ENCODE measurements around the gene SNAPC5. TPM values are rescaled to one million over a fixed set of nuclear protein-coding genes. Genes with fewer than 3 reads are reported as not detected.
"Not testable (repeated sequence)": the region's sequence is repeated elsewhere in the genome, so short reads cannot be mapped to it uniquely, and the experiment has no call there.

SNAPC5 gene
- total RNA-seq, 1 experiment from 2014 or later = 28.3 TPM

DNA sequence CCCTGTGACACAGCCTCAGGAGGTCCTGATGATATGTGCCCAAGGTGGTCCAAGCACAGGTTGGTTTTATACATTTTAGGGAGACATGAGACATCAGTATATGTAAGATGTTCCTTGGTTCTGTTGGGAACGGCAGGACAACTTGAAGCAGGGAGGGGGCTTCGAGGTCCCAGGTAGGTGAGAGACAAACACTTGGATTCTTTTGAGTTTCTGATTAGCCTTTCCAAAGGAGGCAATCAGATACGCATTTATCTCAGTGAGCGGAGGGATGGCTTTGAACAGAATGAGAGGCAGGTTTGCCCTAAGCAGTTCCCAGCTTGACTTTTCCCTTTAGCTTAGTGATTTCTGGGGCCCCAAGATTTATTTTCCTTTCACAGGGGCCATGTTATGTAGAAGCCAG lies 26.7 kb downstream of the SNAPC5 start:
- intact Hi-C loops (cut with micrococcal nuclease); H3K79me2 ChIP-seq (ENCODE audit: insufficient read depth, low read length); CTCF ChIA-PET; H2AFZ ChIP-seq (ENCODE audit: low read depth, low read length, poor library complexity, severe bottlenecking); H3K27ac ChIP-seq (ENCODE audit: low read depth, low read length); H3K9me2 ChIP-seq (ENCODE audit: insufficient read depth); DNase-seq (ENCODE audit: low read depth, low spot score); H4K20me1 ChIP-seq (ENCODE audit: insufficient read depth); H3K4me2 ChIP-seq (ENCODE audit: low read length); H3K9me3 ChIP-seq (ENCODE audit: control insufficient read depth in 1 of 2, insufficient read depth in 1 of 2, low read depth in 1 of 2, low read length in 2 of 2); RAD21 ChIA-PET (ENCODE audit: low non-redundant PET in 1 of 2, low total read pairs in 2 of 2, uncharacterized antibody in 2 of 2, unreplicated experiment in 2 of 2); H3K9ac ChIP-seq (ENCODE audit: low read length); ATAC-seq; H3K36me3 ChIP-seq (ENCODE audit: control insufficient read depth in 1 of 2, insufficient read depth in 2 of 2, low read length in 2 of 2); H3K4me3 ChIP-seq (replicated peaks in 1 of 2; ENCODE audit: low read depth in 1 of 2, low read length in 2 of 2); BruUV-seq (replicated peaks); H3K27me3 ChIP-seq (ENCODE audit: insufficient read depth, low read length): not testable (repeated sequence)
- H3K4me1 ChIP-seq (ENCODE audit: control insufficient read depth in 1 of 2, insufficient read depth in 2 of 2, low read length in 2 of 2) = peaks cover 11 to 22% of the 10 kb centered on the region in 2 experiments; a peak in 3 of 4 replicates
- POLR2A ChIA-PET = interaction anchor here (1.8 kb wide), 1 partner anchor 9 kb away, joined by 7 read pairs; no protein-coding TSS in a partner anchor

- H3K4me1 ChIP-seq (ENCODE audit: control insufficient read depth in 1 of 2, insufficient read depth in 2 of 2, low read length in 2 of 2) = peaks cover 5 to 18% of the 10 kb centered on the region in 2 experiments
- H3K27ac ChIP-seq (ENCODE audit: low read depth, low read length); H3K27me3 ChIP-seq (ENCODE audit: insufficient read depth, low read length); DNase-seq (ENCODE audit: low read depth, low spot score); H3K36me3 ChIP-seq (ENCODE audit: control insufficient read depth in 1 of 2, insufficient read depth in 2 of 2, low read length in 2 of 2); H3K9me3 ChIP-seq (ENCODE audit: control insufficient read depth in 1 of 2, insufficient read depth in 1 of 2, low read depth in 1 of 2, low read length in 2 of 2); RAD21 ChIA-PET (ENCODE audit: low non-redundant PET in 1 of 2, low total read pairs in 2 of 2, uncharacterized antibody in 2 of 2, unreplicated experiment in 2 of 2); H4K20me1 ChIP-seq (ENCODE audit: insufficient read depth); BruUV-seq (replicated peaks); H2AFZ ChIP-seq (ENCODE audit: low read depth, low read length, poor library complexity, severe bottlenecking); H3K4me3 ChIP-seq (replicated peaks in 1 of 2; ENCODE audit: low read depth in 1 of 2, low read length in 2 of 2); H3K9ac ChIP-seq (ENCODE audit: low read length); H3K79me2 ChIP-seq (ENCODE audit: insufficient read depth, low read length); POLR2A ChIA-PET; H3K9me2 ChIP-seq (ENCODE audit: insufficient read depth); H3K4me2 ChIP-seq (ENCODE audit: low read length); intact Hi-C loops (cut with micrococcal nuclease); ATAC-seq: not testable (repeated sequence)
- CTCF ChIA-PET = interaction anchor here (0.9 kb wide), 1 partner anchor 30 kb away, joined by 3 read pairs; the partner anchor contains the start of gene SNAPC5
These were observed 30.2 kb downstream of the SNAPC5 start for GRCh38 chr15:66467162-66468040.

- H3K79me2 ChIP-seq (ENCODE audit: insufficient read depth, low read length); intact Hi-C loops (cut with micrococcal nuclease); H3K4me3 ChIP-seq (replicated peaks in 1 of 2; ENCODE audit: low read depth in 1 of 2, low read length in 2 of 2); CTCF ChIA-PET; ATAC-seq; H3K27me3 ChIP-seq (ENCODE audit: insufficient read depth, low read length); H3K4me2 ChIP-seq (ENCODE audit: low read length); H3K9ac ChIP-seq (ENCODE audit: low read length); H3K9me2 ChIP-seq (ENCODE audit: insufficient read depth); H2AFZ ChIP-seq (ENCODE audit: low read depth, low read length, poor library complexity, severe bottlenecking); H3K27ac ChIP-seq (ENCODE audit: low read depth, low read length); BruUV-seq (replicated peaks); DNase-seq (ENCODE audit: low read depth, low spot score); H3K9me3 ChIP-seq (ENCODE audit: control insufficient read depth in 1 of 2, insufficient read depth in 1 of 2, low read depth in 1 of 2, low read length in 2 of 2); H4K20me1 ChIP-seq (ENCODE audit: insufficient read depth); POLR2A ChIA-PET; RAD21 ChIA-PET (ENCODE audit: low non-redundant PET in 1 of 2, low total read pairs in 2 of 2, uncharacterized antibody in 2 of 2, unreplicated experiment in 2 of 2); H3K36me3 ChIP-seq (ENCODE audit: control insufficient read depth in 1 of 2, insufficient read depth in 2 of 2, low read length in 2 of 2): not testable (repeated sequence)
- peaks cover 21 to 26% of the 10 kb centered on the region in 2 experiments for H3K4me1 ChIP-seq (ENCODE audit: control insufficient read depth in 1 of 2, insufficient read depth in 2 of 2, low read length in 2 of 2)
These were observed 32.3 kb downstream of the SNAPC5 start for GRCh38 chr15:66465294-66465693.
